HG03457 (cell line): ENCODE results near the gene SNW1.
"Not testable (repeated sequence)": the region's sequence is repeated elsewhere in the genome, so short reads cannot be mapped to it uniquely, and the experiment has no call there.

Source experiments
- ATAC-seq: cut with Tn5 transposase; IDR thresholded peaks from one replicate; pipeline ENCODE4 v1.9.1; 2021; ENCODE audit warnings: moderate number of reproducible peaks; ENCODE audit not compliant: unreplicated experiment

Gene SNW1

GRCh38 chr14:77760381-77761204 is at the start of gene SNW1:
Gene SNW1 (minus strand): TSS chr14:77761156. CDS start chr14:77761127, 29 bp downstream.
- peak; percentile 88 for ATAC-seq

- ATAC-seq = no peak
Measured at GRCh38 chr14:77809011-77809410, 48.1 kb upstream of the SNW1 start.

- ATAC-seq = no peak
Measured at GRCh38 chr14:77808250-77808649, 47.3 kb upstream of the SNW1 start.

- ATAC-seq = no peak
Measured at GRCh38 chr14:77805706-77806105, 44.8 kb upstream of the SNW1 start.

GRCh38 chr14:77804592-77804991 is 43.6 kb upstream of the SNW1 start:
- no peak for ATAC-seq

GRCh38 chr14:77800814-77801213 is 39.9 kb upstream of the SNW1 start:
- ATAC-seq = no peak

GRCh38 chr14:77799863-77800730 is 39.1 kb upstream of the SNW1 start, which contains the start of gene ADCK1:
Gene ADCK1 (plus strand): TSS chr14:77800109. CDS start chr14:77818979, 18,870 bp downstream.
- peak; percentile 94 for ATAC-seq

- ATAC-seq = not testable (repeated sequence)
Measured at GRCh38 chr14:77799456-77799855, 38.5 kb upstream of the SNW1 start.

- ATAC-seq = no peak
Measured at GRCh38 chr14:77794357-77794756, 33.4 kb upstream of the SNW1 start.

GRCh38 chr14:77793255-77793654 is 32.3 kb upstream of the SNW1 start:
- not testable (repeated sequence) for ATAC-seq

GRCh38 chr14:77791225-77791600 is 30.3 kb upstream of the SNW1 start:
- ATAC-seq = no peak

GRCh38 chr14:77790566-77791224 is 29.7 kb upstream of the SNW1 start:
- no peak for ATAC-seq

- ATAC-seq = no peak
Measured at GRCh38 chr14:77786148-77786547, 25.2 kb upstream of the SNW1 start.

- ATAC-seq = no peak
Measured at GRCh38 chr14:77782202-77782601, 21.2 kb upstream of the SNW1 start.

GRCh38 chr14:77773966-77774365 is 13.0 kb upstream of the SNW1 start:
- ATAC-seq = not testable (repeated sequence)

GRCh38 chr14:77768442-77769069 is 7.6 kb upstream of the SNW1 start:
- not testable (repeated sequence) for ATAC-seq

GRCh38 chr14:77763978-77764377 is 3.0 kb upstream of the SNW1 start:
- ATAC-seq = no peak

- ATAC-seq = no peak
Measured at GRCh38 chr14:77763316-77763715, 2.4 kb upstream of the SNW1 start.

GRCh38 chr14:77761205-77761931 is 412 bp upstream of the SNW1 start:
- ATAC-seq = peak; percentile 16
